HG03196 (cell line): ENCODE data around the gene RASGEF1C.

ENCODE experiments used
- ATAC-seq: cut with Tn5 transposase; IDR thresholded peaks from one replicate; pipeline ENCODE4 v1.9.1; 2021; ENCODE audit not compliant: unreplicated experiment

RASGEF1C gene

GRCh38 chr5:180121826-180122413 lies 87.1 kb downstream of the RASGEF1C start:
- ATAC-seq = no peak

DNA sequence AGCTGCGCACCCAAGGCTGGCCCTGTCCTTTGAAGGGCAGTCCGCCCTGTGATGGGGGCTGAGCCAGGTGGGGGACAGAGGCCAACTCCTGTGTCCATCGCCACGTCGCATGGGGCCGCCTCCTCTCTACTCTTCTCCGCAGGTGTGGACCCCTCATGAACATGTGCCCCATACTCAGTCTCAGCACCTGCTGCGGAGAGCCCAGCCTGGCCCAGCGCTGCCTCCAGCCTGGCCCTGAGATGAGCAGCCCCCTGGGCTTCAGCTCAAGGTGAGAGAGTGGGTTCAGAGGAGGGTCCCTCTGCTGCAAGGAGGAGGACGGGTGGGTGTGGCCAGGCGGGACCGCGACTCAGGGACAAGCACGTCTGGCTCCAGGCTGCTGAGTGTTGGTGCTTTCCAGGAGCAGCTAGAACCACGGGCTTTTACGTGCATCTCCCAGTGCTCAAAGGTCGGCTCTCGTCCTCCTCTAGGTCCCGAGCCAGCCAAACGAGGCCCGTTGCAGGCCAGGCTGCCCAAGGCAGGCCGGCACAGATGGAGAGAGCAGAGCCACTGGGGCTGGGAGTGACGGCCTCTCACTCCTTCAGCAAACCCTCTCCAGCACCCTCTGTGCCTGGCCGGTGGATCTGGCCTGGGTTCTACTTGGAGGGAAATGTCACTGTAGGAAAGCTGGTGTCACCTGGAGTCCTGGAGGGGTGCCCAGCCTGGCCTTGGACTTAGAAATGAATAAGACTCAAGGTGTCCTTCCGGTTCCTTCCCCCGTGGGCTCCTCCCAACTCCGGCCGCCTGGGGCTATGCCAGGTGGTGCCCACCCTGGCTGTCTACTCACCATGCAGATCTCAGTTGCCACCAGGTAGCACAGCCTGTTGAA lies 88.5 kb downstream of the RASGEF1C start:
- no peak for ATAC-seq

DNA sequence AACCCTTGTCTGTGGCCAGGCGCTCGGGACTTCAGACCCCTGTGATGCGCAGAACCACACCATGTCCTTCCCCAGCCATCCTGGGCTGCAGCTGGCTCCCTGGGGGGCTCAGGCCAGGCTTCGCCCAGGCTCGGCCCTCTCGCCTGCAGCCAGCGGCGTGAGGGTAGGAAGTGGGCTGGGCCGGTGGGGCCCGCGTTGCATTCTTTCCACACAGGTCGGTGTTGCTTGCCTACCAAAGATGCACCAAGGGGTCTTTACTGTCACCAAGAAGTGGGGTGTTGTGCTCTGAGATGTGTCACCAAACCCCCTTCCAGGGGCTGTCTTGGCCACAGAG lies 89.1 kb downstream of the RASGEF1C start:
- no peak for ATAC-seq

GRCh38 chr5:180119031-180119902 lies 89.7 kb downstream of the RASGEF1C start:
- ATAC-seq = no peak

DNA sequence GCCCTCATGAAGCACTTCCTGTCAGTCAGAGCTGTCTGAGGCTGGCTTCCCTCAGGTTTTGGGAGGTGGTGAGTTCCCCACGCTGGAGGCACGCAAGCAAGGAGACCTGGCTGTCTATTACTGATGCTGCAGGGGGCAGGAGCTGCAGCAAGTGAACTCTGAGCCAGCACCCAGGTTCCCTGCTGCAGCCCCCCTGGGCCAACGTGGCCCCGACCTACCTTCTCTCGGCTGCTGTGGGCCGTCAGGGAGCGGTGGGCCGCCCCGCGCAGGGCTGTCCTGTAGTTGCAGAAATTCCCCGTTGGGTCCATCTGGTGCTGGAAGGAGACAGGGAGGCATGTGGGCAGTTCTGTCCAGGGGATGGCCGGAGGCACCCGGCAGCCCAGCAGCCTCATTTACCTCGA lies 90.6 kb downstream of the RASGEF1C start:
- no peak for ATAC-seq

- ATAC-seq = no peak
These were observed 91.8 kb downstream of the RASGEF1C start for GRCh38 chr5:180117000-180117725.

- ATAC-seq = no peak
These were observed 92.7 kb downstream of the RASGEF1C start for GRCh38 chr5:180116077-180116999.

DNA sequence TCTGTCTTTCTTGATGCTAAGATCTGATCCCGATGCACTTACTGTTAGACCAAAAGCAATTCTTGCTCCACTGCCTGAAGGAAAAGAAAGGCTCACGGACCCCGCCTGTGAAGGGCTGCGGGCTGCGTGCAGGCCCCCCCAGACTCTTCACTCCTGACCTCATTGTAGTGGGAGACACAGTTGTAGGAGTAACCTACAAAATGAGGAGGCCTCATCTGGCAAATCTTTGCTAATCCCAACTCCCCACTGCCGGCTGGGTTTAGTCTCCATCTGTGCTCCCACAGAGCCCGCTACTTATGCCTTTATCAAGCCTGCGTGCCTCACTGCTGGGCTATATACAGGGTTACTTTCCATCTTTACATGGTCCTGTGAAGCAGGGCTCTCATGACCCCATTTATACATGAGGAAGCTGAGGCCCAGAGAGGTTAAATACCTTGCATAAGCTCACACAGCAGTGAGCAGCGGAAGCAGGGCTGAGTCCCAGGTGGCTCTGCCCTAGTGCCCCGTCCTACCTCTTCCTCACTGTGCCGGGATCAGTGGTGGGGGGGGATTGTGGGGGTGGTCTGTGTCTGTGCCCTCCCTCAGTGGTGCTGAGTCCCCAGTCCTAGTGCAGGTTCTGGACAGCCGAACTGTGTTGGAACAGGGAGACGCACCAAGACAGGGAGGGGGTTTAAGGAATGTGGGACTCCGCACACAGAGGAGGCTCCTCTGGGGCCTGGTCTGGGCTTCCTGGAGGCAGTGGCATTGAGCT lies 93.5 kb downstream of the RASGEF1C start:
- ATAC-seq = no peak

DNA sequence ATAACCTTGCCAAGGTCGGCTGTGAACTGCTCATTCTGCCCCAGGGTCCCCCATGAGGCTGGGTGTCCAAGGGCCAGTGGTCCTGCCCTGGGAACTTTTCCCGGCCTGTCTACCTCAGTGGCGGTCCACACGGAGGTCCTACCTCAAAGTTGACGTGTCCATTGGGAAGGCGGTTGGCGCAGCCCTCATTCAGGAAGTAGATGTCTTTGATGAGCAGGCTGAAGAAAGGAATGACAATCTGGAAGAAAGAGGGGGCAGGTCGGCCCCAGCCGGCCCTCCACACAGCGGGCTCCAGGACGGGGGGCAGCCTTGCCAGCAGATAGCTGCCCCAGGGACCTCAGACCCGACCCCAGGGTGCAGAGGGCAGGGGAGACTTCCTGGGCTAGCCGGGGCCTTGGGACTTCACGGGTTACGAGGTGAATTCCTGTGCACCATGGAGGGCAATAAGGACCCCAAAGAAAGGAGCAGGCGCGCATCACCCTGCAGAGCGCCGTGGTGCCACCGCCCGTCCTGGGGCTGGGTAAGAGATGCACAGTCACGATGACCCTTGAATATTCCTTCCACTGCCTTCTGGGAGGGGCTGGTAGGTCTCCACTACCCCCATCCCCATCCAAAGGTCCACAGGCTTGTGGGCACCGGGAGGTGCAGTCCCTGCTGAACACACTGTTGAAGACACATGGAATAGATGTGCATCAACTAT lies 94.6 kb downstream of the RASGEF1C start:
- no peak for ATAC-seq

- no peak for ATAC-seq
These were observed 95.2 kb downstream of the RASGEF1C start for GRCh38 chr5:180113660-180114303.

DNA sequence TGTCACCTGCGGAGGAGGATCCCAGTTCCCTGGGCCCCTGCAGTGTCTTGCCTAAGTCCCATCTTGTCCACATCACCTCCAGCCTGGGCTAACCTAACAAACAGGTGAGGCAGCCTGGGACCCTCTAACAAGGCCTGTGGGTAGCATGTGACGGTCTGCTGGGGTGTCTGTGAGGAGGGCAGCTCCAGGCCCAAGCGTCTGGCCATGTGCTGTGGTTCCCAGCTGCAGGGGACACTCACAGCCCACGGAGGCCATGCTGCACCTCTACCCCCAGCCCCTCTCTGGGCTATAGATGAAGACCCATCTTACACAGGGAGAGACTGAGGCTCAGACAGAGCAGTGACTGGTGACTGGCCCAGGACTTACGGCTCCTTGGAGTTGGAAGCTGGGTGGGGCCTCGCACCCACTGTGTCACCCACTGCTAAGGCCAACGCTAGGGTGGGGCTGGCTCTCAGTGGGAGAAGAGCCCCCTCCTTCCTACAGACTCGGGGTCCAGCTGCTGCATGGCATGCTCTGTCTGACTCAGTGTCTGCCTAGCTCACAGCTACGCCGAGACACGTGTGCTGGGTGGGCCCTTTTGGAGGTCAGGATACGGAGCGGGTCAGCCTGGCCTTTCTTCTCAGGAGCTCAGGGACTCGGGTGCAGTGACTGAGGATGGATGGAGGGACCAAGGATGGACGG lies 96.7 kb downstream of the RASGEF1C start:
- ATAC-seq = no peak

GRCh38 chr5:180111273-180112002 lies 97.6 kb downstream of the RASGEF1C start:
- no peak for ATAC-seq

GRCh38 chr5:180109920-180110319 lies 99.1 kb downstream of the RASGEF1C start:
- no peak for ATAC-seq

DNA sequence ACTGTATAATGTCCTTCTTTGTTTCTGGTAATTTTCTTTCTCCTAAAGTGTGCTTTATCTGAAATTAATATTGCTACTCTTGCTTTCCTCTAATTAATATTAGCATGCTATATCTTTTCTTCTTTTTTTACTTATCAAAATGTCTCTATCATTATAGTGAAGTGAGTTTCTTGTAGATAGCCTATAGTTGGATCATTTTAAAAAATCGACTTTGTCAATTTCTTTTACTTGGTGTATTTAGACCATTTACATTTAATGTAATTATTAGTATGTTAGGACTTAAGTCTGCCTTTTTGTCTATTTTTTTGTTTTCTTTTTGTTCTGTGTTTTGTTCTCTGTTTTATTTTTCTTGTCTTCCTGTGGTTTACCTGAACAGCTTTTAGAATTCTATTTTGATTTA lies 102.0 kb downstream of the RASGEF1C start:
- no peak for ATAC-seq

- ATAC-seq = no peak
These were observed 103.1 kb downstream of the RASGEF1C start for GRCh38 chr5:180105827-180106312.

DNA sequence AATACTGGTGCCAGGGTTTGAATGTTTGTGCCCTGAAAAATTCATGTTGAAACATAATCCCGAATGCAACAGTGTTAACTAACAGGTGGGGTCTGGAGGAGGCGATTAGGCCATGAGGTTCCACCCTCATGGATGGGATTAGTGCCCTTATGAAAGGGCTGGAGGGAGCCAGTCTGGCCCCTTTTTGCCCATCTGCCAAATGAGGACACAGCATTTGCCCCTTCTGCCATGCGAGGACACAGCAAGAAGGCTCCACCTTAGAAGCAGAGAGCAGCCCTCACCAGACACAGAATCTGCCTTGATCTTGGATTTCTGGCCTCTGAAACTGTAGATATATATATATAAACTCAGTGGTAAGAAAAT lies 104.9 kb downstream of the RASGEF1C start:
- ATAC-seq = no peak
